ENCODE data around the gene QPRT.
"Not testable (repeated sequence)": the region's sequence is repeated elsewhere in the genome, so short reads cannot be mapped to it uniquely, and the experiment has no call there.

QPRT gene

DNA sequence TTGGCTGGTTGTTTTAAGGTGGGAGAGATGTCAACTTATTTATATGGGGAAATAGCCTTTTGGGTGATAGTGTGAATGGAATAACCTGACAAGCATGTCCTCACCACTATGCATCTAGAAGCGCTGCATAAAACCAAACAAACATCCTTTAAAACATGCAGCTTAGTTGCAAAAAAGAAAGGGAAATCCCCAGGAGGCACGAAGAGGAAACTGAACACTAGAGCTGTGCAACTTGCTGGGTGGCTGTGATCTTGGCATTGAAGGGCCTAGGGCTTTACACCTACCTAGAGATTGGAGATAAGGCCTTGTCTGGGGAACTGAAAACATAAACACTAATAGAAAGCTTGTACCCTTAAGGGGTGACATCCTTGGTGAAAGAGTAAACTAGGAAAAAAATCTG lies 59.5 kb downstream of the QPRT start:
- TF ChIP-seq, protein P1, sequence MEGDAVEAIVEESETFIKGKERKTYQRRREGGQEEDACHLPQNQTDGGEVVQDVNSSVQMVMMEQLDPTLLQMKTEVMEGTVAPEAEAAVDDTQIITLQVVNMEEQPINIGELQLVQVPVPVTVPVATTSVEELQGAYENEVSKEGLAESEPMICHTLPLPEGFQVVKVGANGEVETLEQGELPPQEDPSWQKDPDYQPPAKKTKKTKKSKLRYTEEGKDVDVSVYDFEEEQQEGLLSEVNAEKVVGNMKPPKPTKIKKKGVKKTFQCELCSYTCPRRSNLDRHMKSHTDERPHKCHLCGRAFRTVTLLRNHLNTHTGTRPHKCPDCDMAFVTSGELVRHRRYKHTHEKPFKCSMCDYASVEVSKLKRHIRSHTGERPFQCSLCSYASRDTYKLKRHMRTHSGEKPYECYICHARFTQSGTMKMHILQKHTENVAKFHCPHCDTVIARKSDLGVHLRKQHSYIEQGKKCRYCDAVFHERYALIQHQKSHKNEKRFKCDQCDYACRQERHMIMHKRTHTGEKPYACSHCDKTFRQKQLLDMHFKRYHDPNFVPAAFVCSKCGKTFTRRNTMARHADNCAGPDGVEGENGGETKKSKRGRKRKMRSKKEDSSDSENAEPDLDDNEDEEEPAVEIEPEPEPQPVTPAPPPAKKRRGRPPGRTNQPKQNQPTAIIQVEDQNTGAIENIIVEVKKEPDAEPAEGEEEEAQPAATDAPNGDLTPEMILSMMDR (IDR thresholded peaks at IDR 0.05; ENCODE audit: unreplicated experiment in 3 of 3): no peak
- no peaks in the 10 kb centered on the region for H3K4me1 Mint-ChIP-seq
- H3K27me3 Mint-ChIP-seq (ENCODE audit: low read depth): no peaks in the 10 kb centered on the region
- no peak overlapping the region for H3K4me3 Mint-ChIP-seq
- no peaks in the 10 kb centered on the region for H3K9me3 Mint-ChIP-seq
- no peak overlapping the region for H3K27ac Mint-ChIP-seq
- H3K36me3 Mint-ChIP-seq (ENCODE audit: low read depth): no peaks in the 10 kb centered on the region

DNA sequence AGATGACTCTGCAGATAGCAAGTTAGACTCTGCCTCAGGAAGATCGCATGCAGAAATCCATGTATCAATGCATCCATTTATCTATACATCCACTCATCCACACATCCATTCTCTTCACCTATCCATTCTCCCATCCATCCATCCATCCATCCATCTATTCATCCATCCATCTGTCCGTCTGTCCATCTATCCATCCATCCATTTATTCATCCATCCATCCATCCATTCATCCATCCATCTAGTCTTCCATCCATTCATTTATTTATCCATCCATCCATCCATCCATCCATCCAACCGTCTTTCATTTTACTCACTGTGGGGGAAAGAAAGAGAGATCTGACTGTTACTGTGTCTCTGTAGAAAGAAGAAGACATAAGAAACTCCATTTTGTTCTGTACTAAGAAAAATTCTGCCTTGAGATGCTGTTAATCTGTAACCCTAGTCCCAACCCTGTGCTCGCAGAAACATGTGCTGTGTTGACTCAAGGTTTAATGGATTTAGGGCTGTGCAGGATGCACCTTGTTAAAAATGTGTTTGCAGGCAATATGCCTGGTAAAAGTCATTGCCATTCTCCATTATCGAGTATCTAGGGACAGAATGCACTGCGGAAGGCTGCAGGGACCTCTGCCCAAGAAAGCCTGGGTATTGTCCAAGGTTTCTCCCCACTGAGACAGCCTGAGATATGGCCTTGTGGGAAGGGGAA lies 61.1 kb downstream of the QPRT start:
- H3K27ac Mint-ChIP-seq: peak overlapping the region in 1 of 3 experiments; percentile 8
- H3K36me3 Mint-ChIP-seq (ENCODE audit: low read depth); H3K27me3 Mint-ChIP-seq (ENCODE audit: low read depth); H3K9me3 Mint-ChIP-seq; H3K4me3 Mint-ChIP-seq; H3K4me1 Mint-ChIP-seq: not testable (repeated sequence)

DNA sequence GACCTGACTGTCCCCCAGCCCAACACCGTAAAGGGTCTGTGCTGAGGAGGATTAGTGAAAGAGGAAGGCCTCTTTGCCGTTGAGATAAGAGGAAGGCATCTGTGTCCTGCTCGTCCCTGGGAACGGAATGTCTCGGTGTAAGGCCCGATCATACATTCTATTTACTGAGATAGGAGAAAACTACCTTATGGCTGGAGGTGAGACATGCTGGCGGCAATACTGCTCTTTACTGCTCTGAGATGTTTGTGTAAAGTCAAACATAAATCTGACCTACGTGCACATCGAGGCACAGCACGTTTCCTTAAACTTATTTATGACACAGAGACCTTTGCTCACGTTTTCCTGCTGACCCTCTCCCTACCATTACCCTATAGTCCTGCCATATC lies 61.6 kb downstream of the QPRT start:
- not testable (repeated sequence) for H3K4me3 Mint-ChIP-seq; H3K4me1 Mint-ChIP-seq; H3K36me3 Mint-ChIP-seq (ENCODE audit: low read depth); H3K9me3 Mint-ChIP-seq; H3K27ac Mint-ChIP-seq; H3K27me3 Mint-ChIP-seq (ENCODE audit: low read depth)

DNA sequence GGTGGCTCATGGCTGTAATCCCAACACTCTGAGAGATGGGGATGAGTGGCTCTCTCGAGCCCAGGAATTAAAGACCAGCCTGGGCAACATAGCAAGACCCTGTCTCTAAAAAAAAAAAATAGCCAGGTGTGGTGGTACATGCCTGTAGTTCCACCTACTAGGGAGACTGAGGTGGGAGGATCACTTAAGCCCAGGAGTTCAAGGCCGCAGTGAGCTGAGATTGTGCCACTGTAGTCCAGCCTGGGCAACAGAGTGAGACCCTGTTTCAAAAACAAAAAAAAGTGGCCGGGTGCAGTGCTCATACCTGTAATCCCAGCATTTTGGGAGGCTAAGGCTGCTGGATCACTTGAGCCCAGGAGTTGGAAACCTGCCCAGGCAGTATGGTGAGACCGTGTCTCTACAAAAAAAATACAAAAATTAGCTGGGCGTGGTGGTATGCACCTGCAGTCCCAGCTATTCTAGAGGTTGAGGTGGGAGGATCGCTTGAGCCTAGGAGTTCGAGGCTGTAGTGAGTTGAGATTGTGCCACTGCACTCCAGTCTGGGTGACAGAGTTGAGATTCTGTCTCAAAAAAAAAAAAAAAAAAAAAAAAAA lies 63.8 kb downstream of the QPRT start:
- Mint-ChIP-seq H3K4me3 (no peak overlapping the region), H3K36me3 (ENCODE audit: low read depth) (no peaks in the 10 kb centered on the region), H3K4me1 (no peaks in the 10 kb centered on the region), H3K9me3 (no peaks in the 10 kb centered on the region), H3K27me3 (ENCODE audit: low read depth) (no peaks in the 10 kb centered on the region), H3K27ac (no peak overlapping the region)
- TF ChIP-seq, protein P1 (IDR thresholded peaks at IDR 0.05; ENCODE audit: unreplicated experiment in 3 of 3): no peak

DNA sequence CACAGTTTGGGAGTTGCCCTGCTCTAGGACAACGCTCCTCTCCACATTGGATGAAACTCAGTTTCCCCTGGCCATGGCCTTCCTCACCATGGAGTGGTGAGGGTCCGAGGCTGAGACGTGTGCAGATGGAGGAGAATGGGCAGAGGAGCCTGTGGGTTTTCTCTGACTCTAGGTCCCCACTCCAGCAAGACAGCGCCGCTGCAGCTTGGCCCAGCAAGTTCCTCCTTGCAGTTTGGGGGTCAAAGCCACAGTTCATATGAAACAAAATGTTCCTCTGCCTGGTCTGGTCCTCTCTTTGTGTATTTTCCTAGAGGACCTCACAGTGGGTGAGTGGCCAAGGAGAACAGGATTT lies 64.5 kb downstream of the QPRT start:
- no peak overlapping the region for H3K27ac Mint-ChIP-seq
- no peaks in the 10 kb centered on the region for H3K36me3 Mint-ChIP-seq (ENCODE audit: low read depth)

DNA sequence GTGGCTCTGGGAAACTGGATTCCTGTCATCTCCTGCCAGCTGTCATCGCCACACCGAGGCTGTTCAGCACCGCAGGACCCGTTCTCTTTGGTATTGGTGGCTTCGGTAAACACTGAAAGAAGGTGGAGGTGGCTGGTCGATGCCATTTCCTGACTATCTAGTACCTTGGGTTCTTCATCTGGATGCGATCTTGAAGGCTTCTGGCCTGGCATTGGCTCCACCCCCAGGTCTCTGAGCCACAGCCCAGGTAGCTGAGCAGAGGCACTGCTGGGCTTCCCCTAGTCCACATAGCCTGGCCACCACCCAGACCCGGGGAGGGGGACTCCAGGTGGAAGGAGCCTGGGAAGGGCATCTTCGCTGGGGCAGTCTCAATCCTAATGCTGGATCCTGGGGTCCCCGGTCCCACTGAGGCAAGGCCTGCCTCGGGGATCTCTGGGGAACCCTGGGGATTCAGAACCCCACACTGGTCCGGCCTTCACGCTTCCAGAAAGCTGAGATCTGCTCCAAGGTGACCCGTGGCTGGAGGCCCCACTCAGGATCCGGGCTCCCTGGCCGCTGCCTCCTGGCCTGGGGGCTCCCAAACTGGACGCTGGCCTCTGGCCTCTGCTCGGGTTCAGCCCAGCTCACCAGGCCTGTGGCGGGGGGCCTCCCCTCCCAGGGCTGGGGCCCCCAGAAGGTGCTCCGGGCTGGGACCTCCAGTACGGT lies 65.0 kb downstream of the QPRT start:
- H3K27ac Mint-ChIP-seq: no peak overlapping the region
- no peaks in the 10 kb centered on the region for H3K36me3 Mint-ChIP-seq (ENCODE audit: low read depth)
- no peaks in the 10 kb centered on the region for H3K4me1 Mint-ChIP-seq
- TF ChIP-seq, protein P1 (IDR thresholded peaks at IDR 0.05; ENCODE audit: unreplicated experiment in 3 of 3): no peak
- H3K4me3 Mint-ChIP-seq: no peak overlapping the region
- no peaks in the 10 kb centered on the region for H3K27me3 Mint-ChIP-seq (ENCODE audit: low read depth)
- H3K9me3 Mint-ChIP-seq: no peaks in the 10 kb centered on the region

More for the DNA sequence above, 64.5 kb downstream of the QPRT start:
- H3K4me1 Mint-ChIP-seq: no peaks in the 10 kb centered on the region
- TF ChIP-seq, protein P1 (IDR thresholded peaks at IDR 0.05; ENCODE audit: unreplicated experiment in 3 of 3): no peak
- no peak overlapping the region for H3K4me3 Mint-ChIP-seq
- no peaks in the 10 kb centered on the region for H3K27me3 Mint-ChIP-seq (ENCODE audit: low read depth)
- H3K9me3 Mint-ChIP-seq: no peaks in the 10 kb centered on the region

Data from nephron (organoid).